ENCODE measurements around the gene EFCAB7. TPM values are rescaled to one million over a fixed set of nuclear protein-coding genes. Genes with fewer than 3 reads are reported as not detected.

The EFCAB7 gene
- total RNA-seq, 1 donor = 15.7 TPM

GRCh38 chr1:63601061-63601460, 77.7 kb downstream of the EFCAB7 start:
- no peak for DNase-seq (ENCODE audit: low read depth)
- H3K4me3 ChIP-seq (ENCODE audit: low read depth, low read length) = no peak overlapping the region
- TF ChIP-seq, protein P1, sequence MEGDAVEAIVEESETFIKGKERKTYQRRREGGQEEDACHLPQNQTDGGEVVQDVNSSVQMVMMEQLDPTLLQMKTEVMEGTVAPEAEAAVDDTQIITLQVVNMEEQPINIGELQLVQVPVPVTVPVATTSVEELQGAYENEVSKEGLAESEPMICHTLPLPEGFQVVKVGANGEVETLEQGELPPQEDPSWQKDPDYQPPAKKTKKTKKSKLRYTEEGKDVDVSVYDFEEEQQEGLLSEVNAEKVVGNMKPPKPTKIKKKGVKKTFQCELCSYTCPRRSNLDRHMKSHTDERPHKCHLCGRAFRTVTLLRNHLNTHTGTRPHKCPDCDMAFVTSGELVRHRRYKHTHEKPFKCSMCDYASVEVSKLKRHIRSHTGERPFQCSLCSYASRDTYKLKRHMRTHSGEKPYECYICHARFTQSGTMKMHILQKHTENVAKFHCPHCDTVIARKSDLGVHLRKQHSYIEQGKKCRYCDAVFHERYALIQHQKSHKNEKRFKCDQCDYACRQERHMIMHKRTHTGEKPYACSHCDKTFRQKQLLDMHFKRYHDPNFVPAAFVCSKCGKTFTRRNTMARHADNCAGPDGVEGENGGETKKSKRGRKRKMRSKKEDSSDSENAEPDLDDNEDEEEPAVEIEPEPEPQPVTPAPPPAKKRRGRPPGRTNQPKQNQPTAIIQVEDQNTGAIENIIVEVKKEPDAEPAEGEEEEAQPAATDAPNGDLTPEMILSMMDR (IDR thresholded peaks at IDR 0.05; ENCODE audit: insufficient read depth, low read length) = no peak

- DNase-seq (ENCODE audit: low read depth) = no peak
- TF ChIP-seq, protein P1 (IDR thresholded peaks at IDR 0.05; ENCODE audit: insufficient read depth, low read length) = no peak
- no peak overlapping the region for H3K4me3 ChIP-seq (ENCODE audit: low read depth, low read length)
These were observed 78.1 kb downstream of the EFCAB7 start for GRCh38 chr1:63601463-63601862.

DNA sequence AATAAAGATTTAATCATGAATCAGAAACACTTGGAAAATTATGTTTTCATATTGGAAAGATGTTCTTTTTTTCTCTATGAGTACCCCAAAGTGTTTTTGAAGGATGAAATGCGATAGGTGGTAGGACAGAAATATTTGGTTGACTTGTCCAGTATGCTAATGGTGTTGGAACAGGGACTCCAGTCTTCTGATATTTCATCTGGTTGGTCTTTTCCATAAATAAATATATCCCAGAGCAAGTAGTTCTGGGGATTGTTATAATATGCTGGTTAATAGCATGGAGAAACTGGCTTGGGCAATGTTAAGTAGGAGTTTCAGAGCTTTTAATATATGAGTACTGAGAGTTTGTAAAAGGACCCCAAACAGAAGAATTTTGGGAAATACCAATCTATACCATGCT, 78.6 kb downstream of the EFCAB7 start:
- no peak overlapping the region for H3K4me3 ChIP-seq (ENCODE audit: low read depth, low read length)
- no peak for DNase-seq (ENCODE audit: low read depth)
- TF ChIP-seq, protein P1 (IDR thresholded peaks at IDR 0.05; ENCODE audit: insufficient read depth, low read length) = no peak

DNA sequence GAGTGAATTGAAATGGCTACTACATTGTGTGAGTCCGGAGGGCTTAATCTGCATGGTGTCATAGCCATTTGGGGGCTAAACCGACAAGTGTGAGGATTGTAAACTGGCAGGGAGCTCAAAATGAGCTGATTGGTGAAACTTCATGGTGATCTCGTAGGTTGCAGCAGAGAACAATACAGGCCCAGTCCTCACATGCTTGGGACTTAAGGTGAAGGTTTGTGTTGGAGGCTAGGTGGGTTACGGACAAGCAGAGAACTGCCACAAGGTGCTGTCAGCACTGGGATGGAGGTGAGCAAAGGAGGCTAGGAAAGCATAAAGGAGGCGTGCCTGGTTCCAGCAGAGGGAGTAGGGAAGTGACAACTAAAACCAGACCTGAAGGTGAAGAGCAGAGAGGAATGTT, 79.3 kb downstream of the EFCAB7 start:
- TF ChIP-seq, protein P1 (IDR thresholded peaks at IDR 0.05; ENCODE audit: insufficient read depth, low read length) = no peak
- no peak for DNase-seq (ENCODE audit: low read depth)
- no peak overlapping the region for H3K4me3 ChIP-seq (ENCODE audit: low read depth, low read length)

GRCh38 chr1:63603810-63604209, 80.5 kb downstream of the EFCAB7 start:
- no peak overlapping the region for H3K4me3 ChIP-seq (ENCODE audit: low read depth, low read length)
- no peak for DNase-seq (ENCODE audit: low read depth)
- TF ChIP-seq, protein P1 (IDR thresholded peaks at IDR 0.05; ENCODE audit: insufficient read depth, low read length) = no peak

- H3K4me3 ChIP-seq (ENCODE audit: low read depth, low read length) = no peak overlapping the region
- TF ChIP-seq, protein P1 (IDR thresholded peaks at IDR 0.05; ENCODE audit: insufficient read depth, low read length) = no peak
- no peak for DNase-seq (ENCODE audit: low read depth)
These were observed 84.0 kb downstream of the EFCAB7 start for GRCh38 chr1:63607322-63607721.

DNA sequence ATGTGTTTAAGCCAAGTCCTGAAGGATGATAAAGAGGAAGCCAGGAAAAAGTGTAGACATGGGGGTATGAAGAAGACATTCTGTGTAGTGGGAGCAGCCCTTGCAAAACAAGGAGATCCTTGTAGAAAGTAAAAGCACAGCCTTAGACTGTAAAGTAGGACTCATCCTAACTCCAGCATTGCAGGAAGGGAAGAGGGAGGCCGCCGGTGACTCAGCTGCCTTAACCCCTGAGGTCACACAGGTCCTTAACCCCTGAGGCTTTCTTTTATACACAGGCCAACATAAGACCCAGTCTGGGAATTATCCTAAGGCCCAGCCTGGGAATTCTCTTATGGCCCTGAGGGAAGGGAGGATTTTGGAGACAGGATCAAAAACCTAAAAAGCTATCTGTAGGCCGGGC, 87.9 kb downstream of the EFCAB7 start:
- TF ChIP-seq, protein P1 (IDR thresholded peaks at IDR 0.05; ENCODE audit: insufficient read depth, low read length) = no peak
- H3K4me3 ChIP-seq (ENCODE audit: low read depth, low read length) = no peak overlapping the region
- DNase-seq (ENCODE audit: low read depth) = no peak
